ENCODE data around the gene SLC66A2. TPM values are rescaled to one million over a fixed set of nuclear protein-coding genes. Genes with fewer than 3 reads are reported as not detected.

Gene SLC66A2
- total RNA-seq, 1 donor from 2014 or later = 13.5 TPM

GRCh38 chr18:79919089-79919488, 32.4 kb downstream of the SLC66A2 start:
- DNase-seq (ENCODE audit: low spot score) = no peak

GRCh38 chr18:79918615-79919011, 32.8 kb downstream of the SLC66A2 start:
- no peak for DNase-seq (ENCODE audit: low spot score)

GRCh38 chr18:79917853-79918614, 33.4 kb downstream of the SLC66A2 start:
- no peak for DNase-seq (ENCODE audit: low spot score)

GRCh38 chr18:79917169-79917852, 34.1 kb downstream of the SLC66A2 start:
- no peak for DNase-seq (ENCODE audit: low spot score)

- DNase-seq (ENCODE audit: low spot score) = no peak
These were observed 34.8 kb downstream of the SLC66A2 start for GRCh38 chr18:79916546-79917168.

- DNase-seq (ENCODE audit: low spot score) = no peak
These were observed 35.3 kb downstream of the SLC66A2 start for GRCh38 chr18:79916128-79916494.

GRCh38 chr18:79915161-79916127, 36.0 kb downstream of the SLC66A2 start:
- DNase-seq (ENCODE audit: low spot score) = no peak

GRCh38 chr18:79914614-79915160, 36.8 kb downstream of the SLC66A2 start:
- no peak for DNase-seq (ENCODE audit: low spot score)

GRCh38 chr18:79912994-79913831, 38.2 kb downstream of the SLC66A2 start:
- DNase-seq (ENCODE audit: low spot score) = no peak

GRCh38 chr18:79912409-79912991, 39.0 kb downstream of the SLC66A2 start:
- no peak for DNase-seq (ENCODE audit: low spot score)

- DNase-seq (ENCODE audit: low spot score) = no peak
These were observed 39.8 kb downstream of the SLC66A2 start for GRCh38 chr18:79911344-79912270.

- no peak for DNase-seq (ENCODE audit: low spot score)
These were observed 40.7 kb downstream of the SLC66A2 start for GRCh38 chr18:79910563-79911343.

GRCh38 chr18:79906706-79907105, 44.7 kb downstream of the SLC66A2 start:
- no peak for DNase-seq (ENCODE audit: low spot score)

GRCh38 chr18:79905993-79906392, 45.5 kb downstream of the SLC66A2 start:
- no peak for DNase-seq (ENCODE audit: low spot score)

- no peak for DNase-seq (ENCODE audit: low spot score)
These were observed 46.0 kb downstream of the SLC66A2 start for GRCh38 chr18:79905389-79905911.

GRCh38 chr18:79904357-79905147, 46.9 kb downstream of the SLC66A2 start:
- DNase-seq (ENCODE audit: low spot score) = peak; percentile 62

- no peak for DNase-seq (ENCODE audit: low spot score)
These were observed 47.6 kb downstream of the SLC66A2 start for GRCh38 chr18:79903787-79904356.

Data from umbilical cord (tissue), 2 donors.